Fibroblast of mammary gland (primary cell): ENCODE results near the gene SERPINE3.
A peak's percentile ranks its signal among the peaks of the same experiment; 100 is the strongest.

ENCODE experiments used
- DNase-seq: peaks from one replicate; pipeline ENCODE4 v3.0.0-alpha.2; 2010; ENCODE audit warnings: low read depth
- H3K4me3 ChIP-seq: 2 replicates; pipeline ENCODE4 v1.5.1; 2011; ENCODE audit warnings: low read depth, mild to moderate bottlenecking, low read length, moderate library complexity; ENCODE audit not compliant: control insufficient read depth
- CTCF ChIP-seq: conservative IDR thresholded peaks from 2 replicates; pipeline ENCODE4 v1.5.1; 2011; ENCODE audit warnings: low read depth, low read length, inconsistent platforms; ENCODE audit not compliant: control insufficient read depth, insufficient read depth

Gene SERPINE3

GRCh38 chr13:51331354-51331861 is 8.1 kb upstream of the SERPINE3 start:
- no peak overlapping the region for H3K4me3 ChIP-seq
- TF ChIP-seq CTCF = no peak
- DNase-seq = no peak

- H3K4me3 ChIP-seq = no peak overlapping the region
- TF ChIP-seq CTCF = no peak
- no peak for DNase-seq
Observed at GRCh38 chr13:51332566-51333361, 6.7 kb upstream of the SERPINE3 start.

- TF ChIP-seq CTCF = no peak
- no peak overlapping the region for H3K4me3 ChIP-seq
Observed at GRCh38 chr13:51333421-51333820, 6.1 kb upstream of the SERPINE3 start.

GRCh38 chr13:51333826-51334225 is 5.7 kb upstream of the SERPINE3 start:
- no peak for TF ChIP-seq CTCF
- no peak overlapping the region for H3K4me3 ChIP-seq
- no peak for DNase-seq

More at GRCh38 chr13:51333421-51333820, 6.1 kb upstream of the SERPINE3 start:
- no peak for DNase-seq

DNA sequence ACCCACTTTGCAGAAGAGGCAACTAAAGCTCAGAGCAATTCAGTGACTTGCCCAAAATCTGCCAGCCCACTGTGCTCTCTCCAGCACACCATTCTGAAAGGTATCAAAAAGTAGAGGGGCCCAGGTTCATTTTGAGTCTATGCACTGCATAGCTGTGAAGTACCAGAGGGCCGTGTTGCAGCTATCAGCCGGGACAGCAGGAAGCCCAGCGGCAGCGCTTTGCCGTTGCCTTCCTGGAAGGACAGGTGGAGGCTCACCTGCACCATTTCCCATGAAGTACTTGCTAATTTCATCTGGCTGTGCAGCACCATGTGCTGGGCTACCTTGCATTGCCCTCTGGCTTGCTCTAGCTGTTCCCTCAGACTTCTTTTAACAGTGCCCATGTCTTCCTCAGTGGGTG is 2.7 kb upstream of the SERPINE3 start:
- H3K4me3 ChIP-seq = no peak overlapping the region
- TF ChIP-seq CTCF = no peak
- DNase-seq = no peak

DNA sequence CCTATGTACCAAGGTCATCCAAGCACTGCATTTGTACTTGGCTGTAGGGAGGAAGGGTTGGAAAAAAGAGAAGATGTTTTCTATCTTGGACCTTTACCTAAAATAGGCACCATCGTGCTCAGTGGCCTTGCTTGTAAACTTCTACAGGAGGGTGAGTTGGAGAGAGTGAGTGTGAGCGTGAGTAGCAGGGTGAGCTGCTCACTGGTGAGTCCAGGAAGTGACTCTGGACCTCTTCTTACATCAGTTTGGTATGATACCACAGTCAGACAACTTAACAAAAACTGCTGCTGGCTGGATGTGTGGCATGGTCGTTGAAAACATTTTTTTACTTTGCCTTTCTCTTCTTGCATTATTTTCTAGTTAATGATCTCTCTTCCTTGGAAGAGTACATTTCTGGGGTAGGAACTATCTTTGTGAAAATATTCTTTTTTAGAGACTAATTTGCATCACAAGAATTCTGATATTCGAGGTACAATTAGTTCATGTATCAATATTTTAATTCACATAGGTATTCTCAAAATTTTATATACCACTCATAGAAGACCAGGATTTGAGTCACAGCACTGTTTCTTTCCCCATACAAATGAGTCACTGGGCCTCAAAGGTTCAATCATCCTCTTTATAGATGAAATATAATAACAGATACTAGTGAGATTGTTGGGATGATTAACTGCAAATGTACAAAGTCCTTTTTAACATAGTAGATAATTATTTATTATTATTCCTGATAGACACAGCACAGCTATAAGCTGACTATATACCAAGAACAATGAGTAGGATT is 651 bp downstream of the SERPINE3 start:
- no peak overlapping the region for H3K4me3 ChIP-seq
- TF ChIP-seq CTCF = no peak
- DNase-seq = peak; percentile 47
